Esophagus muscularis mucosa (tissue), 3 donors: ENCODE data around the gene ACOXL.

Experiments used
- CTCF ChIP-seq, 3 experiments: fragments of 200-600 bp in 2 of 3; fragments of 450-650 bp in 1 of 3; sonication (generic) in 2 of 3; IDR thresholded peaks; one replicate each; pipeline ENCODE4 v1.5.1; 2017 to 2019; ENCODE audit warnings: antibody characterized with exemption in 3 of 3, mild to moderate bottlenecking in 2 of 3, moderate library complexity in 1 of 3
- POLR2A ChIP-seq: fragments of 450-650 bp; IDR thresholded peaks from one replicate; pipeline ENCODE4 v1.6.1; 2017; ENCODE audit warnings: antibody characterized with exemption, moderate library complexity, mild to moderate bottlenecking, low read depth
- POLR2AphosphoS5 ChIP-seq, 2 donors: sonication (generic); formaldehyde crosslinking; IDR thresholded peaks; one replicate each; pipeline ENCODE4 v1.6.1; 2017; ENCODE audit warnings: antibody characterized with exemption in 2 of 2

DNA sequence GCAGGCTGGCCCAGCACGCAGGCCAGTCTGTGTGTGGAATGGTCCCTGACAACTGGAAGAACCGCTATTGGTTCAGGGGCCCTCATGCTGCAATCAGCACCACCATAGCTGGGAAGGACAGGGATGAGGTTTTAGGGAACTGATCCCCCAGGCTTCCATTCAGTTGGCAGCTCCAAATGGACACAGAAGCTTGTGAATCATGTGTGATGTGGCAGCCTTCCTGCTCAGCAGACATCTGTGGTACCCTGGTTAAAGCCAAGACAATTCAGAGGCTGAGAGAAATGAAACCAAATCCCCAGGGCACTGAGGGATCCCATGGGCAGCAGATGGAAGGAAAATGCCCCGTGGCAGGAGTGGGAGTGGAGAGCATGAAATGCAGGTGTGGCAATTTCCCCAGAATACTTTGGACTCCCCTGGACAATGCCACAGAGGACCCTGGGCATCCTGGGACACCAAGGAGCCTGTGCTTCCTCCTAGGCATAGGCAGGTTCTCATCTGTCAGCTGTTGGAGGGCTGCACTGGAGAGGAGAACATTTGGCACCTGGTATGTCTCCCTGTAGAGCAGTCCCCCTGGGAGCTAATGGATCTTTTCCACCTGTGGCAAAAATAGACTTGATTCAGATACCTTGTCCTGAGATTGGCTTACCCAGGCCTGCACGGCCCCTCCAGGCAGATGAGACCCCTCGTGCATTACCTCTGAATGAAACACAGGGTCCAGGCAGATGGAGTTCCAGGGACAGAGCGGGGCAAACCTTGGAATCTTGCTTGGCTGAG lies 226.2 kb downstream of the ACOXL start:
- TF ChIP-seq CTCF (IDR thresholded peaks at IDR 0.05) (no peak), POLR2AphosphoS5 (IDR thresholded peaks at IDR 0.05) (no peak), POLR2A (no peak)
